H1 (cell line): ENCODE data around the gene KIAA0930. TPM values are rescaled to one million over a fixed set of nuclear protein-coding genes. Genes with fewer than 3 reads are reported as not detected.

Source experiments
- CTCF ChIA-PET: fragments of 300-600 bp; sonication (Branson Sonifier 250); formaldehyde crosslinking; loops from one replicate; lab custom pipeline; 2021; ENCODE audit not compliant: partially characterized antibody; lab: Charles Lee
- POLR2A ChIA-PET: fragments of 300-600 bp; sonication (Branson Sonifier 250); formaldehyde crosslinking; loops from one replicate; lab custom pipeline; 2021; ENCODE audit warnings: inconsistent platforms; ENCODE audit not compliant: partially characterized antibody; lab: Charles Lee
- DNase-seq, 2 experiments: peaks; one replicate each; pipeline versions ENCODE4 v3.0.0 to v3.0.0-alpha.2; 2010 to 2022; ENCODE audit warnings: low spot score in 2 of 2, low read depth in 1 of 2, mixed read lengths in 1 of 2
- FAIRE-seq: peaks from 2 replicates; lab custom pipeline; 2011; peaks lifted over from hg19 to GRCh38; lab: Jason Lieb, UNC
- H2AFZ ChIP-seq: 2 replicates; pipeline ENCODE4 v1.8.1; 2012; ENCODE audit warnings: low read length, inconsistent platforms
- H2AK5ac ChIP-seq: 2 replicates; pipeline ENCODE4 v1.6.1; 2013; ENCODE audit warnings: low read depth, low read length
- H2BK120ac ChIP-seq: replicated peaks from 2 replicates; pipeline ENCODE3; 2013; ENCODE audit warnings: low read depth, low read length, inconsistent platforms
- H2BK12ac ChIP-seq: 2 replicates; pipeline ENCODE4 v1.6.1; 2013; ENCODE audit warnings: low read depth, low read length
- H2BK15ac ChIP-seq: 2 replicates; pipeline ENCODE4 v1.6.1; 2013; ENCODE audit warnings: low read length
- H2BK20ac ChIP-seq: 2 replicates; pipeline ENCODE4 v1.6.1; 2013; ENCODE audit warnings: low read length
- H2BK5ac ChIP-seq: 2 replicates; pipeline ENCODE4 v1.6.1; 2013; ENCODE audit warnings: low read depth, low read length
- H3K14ac ChIP-seq: 2 replicates; pipeline ENCODE4 v1.6.1; 2013; ENCODE audit warnings: inconsistent platforms; ENCODE audit not compliant: insufficient read length
- H3K18ac ChIP-seq: 2 replicates; pipeline ENCODE4 v1.6.1; 2013; ENCODE audit warnings: low read length; ENCODE audit errors: extremely low read depth
- H3K23ac ChIP-seq: 2 replicates; pipeline ENCODE4 v1.6.1; 2013; ENCODE audit warnings: inconsistent platforms; ENCODE audit not compliant: insufficient read length
- H3K23me2 ChIP-seq: 2 replicates; pipeline ENCODE4 v1.6.1; 2013; ENCODE audit warnings: low read depth, low read length
- H3K27ac ChIP-seq: 2 replicates; pipeline ENCODE4 v1.6.1; 2011; ENCODE audit warnings: low read depth, low read length, inconsistent platforms
- H3K27me3 ChIP-seq, 4 experiments: replicated peaks in 1 of 4; 1 replicate in 1 of 4; 2 replicates in 3 of 4; pipeline versions ENCODE4 v1.6.1 to v1.8.1; 2011 to 2013; ENCODE audit warnings: low read length in 3 of 4, mild to moderate bottlenecking in 3 of 4, inconsistent platforms in 2 of 4, mixed read lengths in 2 of 4, moderate library complexity in 1 of 4; ENCODE audit not compliant: control insufficient read depth in 3 of 4, insufficient read depth in 3 of 4; ENCODE audit errors: extremely low read depth in 1 of 4
- H3K36me3 ChIP-seq, 4 experiments: 2 replicates each; pipeline versions ENCODE4 v1.6.1 to v1.8.1; 2011 to 2013; ENCODE audit warnings: mild to moderate bottlenecking in 4 of 4, low read length in 3 of 4, moderate library complexity in 2 of 4, control low read depth in 1 of 4, inconsistent platforms in 1 of 4; ENCODE audit not compliant: insufficient read depth in 4 of 4, control insufficient read depth in 2 of 4
- H3K4ac ChIP-seq: replicated peaks from 2 replicates; pipeline ENCODE3; 2013; ENCODE audit warnings: low read length, low read depth, mixed read lengths, inconsistent platforms; ENCODE audit not compliant: insufficient read length
- H3K4me1 ChIP-seq, 4 experiments: replicated peaks in 1 of 4; 1 replicate in 1 of 4; 2 replicates in 3 of 4; pipeline versions ENCODE4 v1.6.1 to v1.8.1; 2011 to 2013; ENCODE audit warnings: low read length in 3 of 4, inconsistent platforms in 2 of 4, mixed read lengths in 1 of 4; ENCODE audit not compliant: insufficient read depth in 4 of 4, control insufficient read depth in 3 of 4
- H3K4me2 ChIP-seq, 2 experiments: 2 replicates each; pipeline versions ENCODE4 v1.6.1 to v1.8.1; 2011 to 2013; ENCODE audit warnings: low read depth in 2 of 2, low read length in 2 of 2, control low read depth in 1 of 2, inconsistent platforms in 1 of 2, mild to moderate bottlenecking in 1 of 2; ENCODE audit not compliant: insufficient read depth in 1 of 2
- H3K4me3 ChIP-seq, 4 experiments: fragments of 200-600, 300-600 bp in 1 of 4; sonication (generic), shearing (Covaris generic), sonication (Bioruptor Twin) in 1 of 4; 2 replicates each; pipeline versions ENCODE4 v1.5.1 to v1.8.1; 2011 to 2016; ENCODE audit warnings: low read length in 4 of 4, low read depth in 3 of 4, control low read depth in 2 of 4, inconsistent platforms in 2 of 4, mild to moderate bottlenecking in 2 of 4, mixed read lengths in 1 of 4, moderate library complexity in 1 of 4; ENCODE audit not compliant: insufficient read depth in 2 of 4; ENCODE audit errors: extremely low read depth in 1 of 4
- H3K56ac ChIP-seq: replicated peaks from 2 replicates; pipeline ENCODE3; 2013; ENCODE audit warnings: low read depth, mild to moderate bottlenecking, mixed read lengths, low read length, inconsistent platforms; ENCODE audit not compliant: insufficient read length
- H3K79me1 ChIP-seq: 2 replicates; pipeline ENCODE4 v1.6.1; 2013; ENCODE audit warnings: low read depth, low read length, control low read depth
- H3K79me2 ChIP-seq, 2 experiments: 2 replicates each; pipeline versions ENCODE4 v1.6.1 to v1.8.1; 2012 to 2013; ENCODE audit warnings: low read length in 2 of 2, mild to moderate bottlenecking in 2 of 2, inconsistent platforms in 1 of 2; ENCODE audit not compliant: insufficient read depth in 2 of 2, control insufficient read depth in 1 of 2
- H3K9ac ChIP-seq, 4 experiments: replicated peaks in 1 of 4; 1 replicate in 1 of 4; 2 replicates in 3 of 4; pipeline versions ENCODE4 v1.6.1 to v1.8.1; 2011 to 2013; ENCODE audit warnings: low read depth in 3 of 4, low read length in 3 of 4, control low read depth in 2 of 4, mild to moderate bottlenecking in 2 of 4, moderate library complexity in 2 of 4, inconsistent platforms in 1 of 4; ENCODE audit errors: extremely low read depth in 1 of 4
- H3K9me3 ChIP-seq, 2 experiments: 2 replicates each; pipeline versions ENCODE4 v1.6.1 to v1.8.1; 2012 to 2013; ENCODE audit warnings: mild to moderate bottlenecking in 2 of 2, moderate library complexity in 2 of 2, control low read depth in 1 of 2, inconsistent platforms in 1 of 2, low read depth in 1 of 2, low read length in 1 of 2, mixed read lengths in 1 of 2; ENCODE audit not compliant: insufficient read depth in 2 of 2
- H4K20me1 ChIP-seq, 2 experiments: replicated peaks in 1 of 2; 2 replicates each; pipeline versions ENCODE3 to v1.8.1; 2011 to 2013; ENCODE audit warnings: inconsistent platforms in 2 of 2, low read length in 2 of 2, mild to moderate bottlenecking in 1 of 2; ENCODE audit not compliant: insufficient read depth in 2 of 2, control insufficient read depth in 1 of 2
- H4K5ac ChIP-seq: 2 replicates; pipeline ENCODE4 v1.6.1; 2013; ENCODE audit warnings: low read length, low read depth, mixed read lengths, inconsistent platforms; ENCODE audit not compliant: insufficient read length
- H4K8ac ChIP-seq: 2 replicates; pipeline ENCODE4 v1.8.0; 2013; ENCODE audit warnings: mild to moderate bottlenecking, moderate library complexity, low read length, inconsistent platforms; ENCODE audit not compliant: insufficient read depth; ENCODE audit errors: extremely low read depth
- H4K91ac ChIP-seq: replicated peaks from 2 replicates; pipeline ENCODE3; 2013; ENCODE audit warnings: low read length, mixed read lengths, inconsistent platforms; ENCODE audit not compliant: insufficient read length
- CBX8 ChIP-seq: fragments of 300-800, 300-1000 bp; sonication (generic); IDR thresholded peaks from 2 replicates; pipeline ENCODE4 v1.7.1; 2016; ENCODE audit warnings: low read depth, low read length, borderline replicate concordance
- CEBPB ChIP-seq: IDR thresholded peaks from 2 replicates; pipeline ENCODE4 v1.6.1; 2012; ENCODE audit warnings: low read depth, low read length
- CHD2 ChIP-seq: IDR thresholded peaks from 2 replicates; pipeline ENCODE4 v1.6.1; 2012; ENCODE audit warnings: low read length, improper control_type of control experiment
- POU5F1 ChIP-seq: IDR thresholded peaks from 2 replicates; pipeline ENCODE4 v1.6.1; 2011; ENCODE audit warnings: low read depth, mild to moderate bottlenecking, low read length, moderate library complexity
- RBBP5 ChIP-seq: IDR thresholded peaks from 2 replicates; pipeline ENCODE4 v1.7.1; 2012; ENCODE audit warnings: low read depth, mild to moderate bottlenecking, inconsistent platforms, low read length, moderate library complexity, borderline replicate concordance
- SAP30 ChIP-seq: fragments of 300-600 bp; sonication (generic); IDR thresholded peaks from 2 replicates; pipeline ENCODE4 v1.7.1; 2012; ENCODE audit warnings: low read length, moderate library complexity, mild to moderate bottlenecking, inconsistent platforms; ENCODE audit not compliant: insufficient read depth, insufficient replicate concordance
- SP1 ChIP-seq: IDR thresholded peaks from 2 replicates; pipeline ENCODE4 v1.6.1; 2011; ENCODE audit warnings: low read depth, low read length
- SP2 ChIP-seq: IDR thresholded peaks from 2 replicates; pipeline ENCODE4 v1.6.1; 2012; ENCODE audit warnings: mild to moderate bottlenecking, low read length, inconsistent platforms
- TCF12 ChIP-seq: IDR thresholded peaks from 2 replicates; pipeline ENCODE4 v1.6.1; 2011; ENCODE audit warnings: low read depth, mild to moderate bottlenecking, low read length
- WGBS, 2 experiments: shearing (Covaris generic) in 1 of 2; methylation state at CpG; one replicate each; pipeline versions ENCODE4 v1.1.6 to v1.1.7; 2013 to 2015; ENCODE audit warnings: low lambda C conversion rate in 2 of 2, mixed read lengths in 2 of 2, inconsistent platforms in 1 of 2, low coverage in 1 of 2, missing lambda C conversion rate in 1 of 2; ENCODE audit not compliant: insufficient replicate concordance in 2 of 2, insufficient coverage in 1 of 2, insufficient read length in 1 of 2; ENCODE audit errors: extremely low coverage in 1 of 2, missing lambda C conversion rate in 1 of 2; 5-methylcytosine and 5-hydroxymethylcytosine counted together
- polyA plus RNA-seq, 7 experiments: library from polyadenylated mRNA; depleted of rRNA in 3 of 7; stranded (reverse) in 5 of 7; unstranded in 2 of 7; fragments of >200 nt in 5 of 7; fragments of 200-250 nt in 2 of 7; gene quantifications; 1 replicate in 5 of 7; 2 replicates in 1 of 7; 4 replicates in 1 of 7; pipeline versions ENCODE4 v1.2.1 to v1.2.3, GENCODE V29; 2011 to 2013; ENCODE audit warnings: missing spikeins in 2 of 7, mixed read lengths in 2 of 7
- total RNA-seq: library from RNA; stranded (reverse); fragmentation: NEBNext Ultra II Directional; extraction: Animal tissue kit (Norgen Biotek cat#: 25700); gene quantifications from 2 replicates; pipeline ENCODE4 v1.2.1, GENCODE V29; 2021

Gene KIAA0930
- total and polyA plus RNA-seq, 2 of the 8 experiments (the other 6 are each of a cell fraction or from before 2014, with no cell fraction given), result 61.9 to 66.1 TPM

- DNase-seq (no peak), FAIRE-seq (no peak)
- Histone ChIP-seq H2BK20ac (no peak overlapping the region), H4K8ac (no peak overlapping the region), H2BK15ac (no peak overlapping the region), H2AFZ (no peak overlapping the region), H4K91ac (no peak overlapping the region), H3K18ac (no peak overlapping the region), H3K14ac (no peak overlapping the region), H3K79me2 (no peaks in the 10 kb centered on the region), H2AK5ac (no peak overlapping the region), H3K9me3 (no peaks in the 10 kb centered on the region), H3K4me1 (peaks cover 5 to 10% (median 7%) of the 10 kb centered on the region in 4 experiments; a peak in 6 of 7 replicates), H2BK12ac (no peak overlapping the region), H3K56ac (no peak overlapping the region), H3K79me1 (no peaks in the 10 kb centered on the region), H3K23ac (no peak overlapping the region), H2BK120ac (no peak overlapping the region), H2BK5ac (no peak overlapping the region), H3K27ac (no peak overlapping the region), H3K23me2 (peaks cover 9% of the 10 kb centered on the region; the same call in 1 of the 2 replicates), H3K9ac (no peak overlapping the region), H3K36me3 (no peaks in the 10 kb centered on the region), H4K5ac (no peak overlapping the region), H3K4ac (no peak overlapping the region), H4K20me1 (no peaks in the 10 kb centered on the region), H3K27me3 (peaks cover 0 to 10% (median 8%) of the 10 kb centered on the region in 4 experiments; a peak in 5 of 7 replicates), H3K4me2 (no peak overlapping the region), H3K4me3 (no peak overlapping the region)
- ChIA-PET POLR2A (interaction anchor here (1.0 kb wide), 1 partner anchor 37 kb away, joined by 4 read pairs; the partner anchor contains the start of gene FAM118A), CTCF (interaction anchor here (0.7 to 1.4 kb wide), 7 partner anchors 10 to 165 kb away, joined by 3 to 5 read pairs (median 3); no protein-coding TSS in a partner anchor)
- WGBS, 2 experiments, result 83% methylated on average over 7 of the region's 7 CpGs; no CpG with 5 or more reads in 1 of the 2 experiments
- no peak for TF ChIP-seq POU5F1
- TF ChIP-seq SP2, result no peak
- TF ChIP-seq TCF12, result no peak
- TF ChIP-seq SAP30, result no peak
- TF ChIP-seq RBBP5, result no peak
- no peak for TF ChIP-seq CBX8
- no peak for TF ChIP-seq CHD2
- no peak for TF ChIP-seq CEBPB
- TF ChIP-seq SP1, result no peak
Measured at GRCh38 chr22:45272498-45272897, 31.8 kb upstream of the KIAA0930 start.
